HEK293 (cell line): ENCODE data around the gene S1PR1.

Experiments used
- CTCF ChIA-PET: fragments of 350-600 bp; formaldehyde crosslinking; extraction: SDS; loops from one replicate; lab custom pipeline; 2021; ENCODE audit warnings: antibody characterized with exemption; lab: Yijun Ruan, JAX
- POLR2A ChIA-PET: fragments of 300-600 bp; formaldehyde crosslinking; extraction: SDS; loops from one replicate; lab custom pipeline; 2020; ENCODE audit warnings: antibody characterized with exemption, inconsistent platforms; lab: Yijun Ruan, JAX
- H3K27ac ChIP-seq: fragments of 200-500 bp; sonication (Bioruptor generic); 2 replicates; pipeline ENCODE4 v1.5.1; 2014; ENCODE audit warnings: low read depth, low read length, control low read depth, inconsistent platforms; ENCODE audit errors: extremely low read depth
- H3K36me3 ChIP-seq, 2 experiments: fragments of 200-500 bp in 1 of 2; sonication (Bioruptor generic) in 1 of 2; 1 replicate in 1 of 2; 2 replicates in 1 of 2; pipeline ENCODE4 v1.5.1; 2014 to 2017; ENCODE audit warnings: inconsistent platforms in 2 of 2, low read length in 2 of 2; ENCODE audit not compliant: control insufficient read depth in 2 of 2, insufficient read depth in 1 of 2
- H3K4me1 ChIP-seq: fragments of 200-500 bp; sonication (Bioruptor generic); 2 replicates; pipeline ENCODE4 v1.5.1; 2014; ENCODE audit warnings: mild to moderate bottlenecking, low read length, inconsistent platforms; ENCODE audit not compliant: control insufficient read depth, insufficient read depth
- H3K4me3 ChIP-seq: 2 replicates; pipeline ENCODE4 v1.5.1; 2011; ENCODE audit warnings: low read depth, mild to moderate bottlenecking, control low read depth, low read length, moderate library complexity
- H3K9me3 ChIP-seq: fragments of 200-500 bp; sonication (Bioruptor generic); 2 replicates; pipeline ENCODE4 v1.5.1; 2014; ENCODE audit warnings: low read depth, low read length, inconsistent platforms; ENCODE audit not compliant: control insufficient read depth, insufficient read depth
- EGR2 ChIP-seq: fragments of 450-650 bp; formaldehyde crosslinking; IDR thresholded peaks from 2 replicates; pipeline ENCODE4 v1.5.1; 2016; ENCODE audit warnings: low read depth, missing biosample characterization, missing genetic modification characterization
- FEZF1 ChIP-seq: fragments of 450-650 bp; formaldehyde crosslinking; IDR thresholded peaks from 2 replicates; pipeline ENCODE4 v1.5.1; 2016; ENCODE audit warnings: missing biosample characterization, missing genetic modification characterization
- GLIS1 ChIP-seq: fragments of 450-650 bp; formaldehyde crosslinking; IDR thresholded peaks from 2 replicates; pipeline ENCODE4 v1.5.1; 2016; ENCODE audit warnings: missing biosample characterization, missing genetic modification characterization
- GLIS2 ChIP-seq: fragments of 450-650 bp; formaldehyde crosslinking; IDR thresholded peaks from 2 replicates; pipeline ENCODE4 v1.5.1; 2016; ENCODE audit warnings: missing biosample characterization, missing genetic modification characterization
- INSM2 ChIP-seq: fragments of 450-650 bp; formaldehyde crosslinking; IDR thresholded peaks from 2 replicates; pipeline ENCODE4 v1.5.1; 2016; ENCODE audit warnings: missing biosample characterization, missing genetic modification characterization
- KLF1 ChIP-seq: fragments of 450-650 bp; formaldehyde crosslinking; IDR thresholded peaks from 2 replicates; pipeline ENCODE4 v1.5.1; 2016; ENCODE audit warnings: missing biosample characterization, missing genetic modification characterization
- KLF16 ChIP-seq: fragments of 450-650 bp; formaldehyde crosslinking; IDR thresholded peaks from 2 replicates; pipeline ENCODE4 v1.5.1; 2017; ENCODE audit warnings: missing biosample characterization, missing genetic modification characterization
- PATZ1 ChIP-seq: fragments of 450-650 bp; formaldehyde crosslinking; IDR thresholded peaks from 2 replicates; pipeline ENCODE4 v1.5.1; 2016; ENCODE audit warnings: missing biosample characterization, missing genetic modification characterization
- PRDM10 ChIP-seq: fragments of 450-650 bp; formaldehyde crosslinking; IDR thresholded peaks from 2 replicates; pipeline ENCODE4 v1.5.1; 2016; ENCODE audit warnings: missing biosample characterization, missing genetic modification characterization
- RBAK ChIP-seq: fragments of 450-650 bp; formaldehyde crosslinking; IDR thresholded peaks from 2 replicates; pipeline ENCODE4 v1.5.1; 2016; ENCODE audit warnings: missing biosample characterization, missing genetic modification characterization
- SCRT1 ChIP-seq: fragments of 450-650 bp; formaldehyde crosslinking; IDR thresholded peaks from 2 replicates; pipeline ENCODE4 v1.5.1; 2016; ENCODE audit warnings: missing biosample characterization, missing genetic modification characterization, borderline replicate concordance
- TCF7L2 ChIP-seq: IDR thresholded peaks from 2 replicates; pipeline ENCODE4 v1.6.1; 2011; ENCODE audit warnings: low read depth, mild to moderate bottlenecking, inconsistent platforms, low read length, moderate library complexity, borderline replicate concordance
- ZBTB10 ChIP-seq: fragments of 450-650 bp; formaldehyde crosslinking; IDR thresholded peaks from 2 replicates; pipeline ENCODE4 v1.5.1; 2016; ENCODE audit warnings: missing biosample characterization, missing genetic modification characterization
- ZFHX2 ChIP-seq: fragments of 450-650 bp; formaldehyde crosslinking; conservative IDR thresholded peaks from 2 replicates; pipeline ENCODE4 v1.5.1; 2016; ENCODE audit warnings: missing biosample characterization, missing genetic modification characterization
- ZNF18 ChIP-seq: fragments of 450-650 bp; formaldehyde crosslinking; IDR thresholded peaks from 2 replicates; pipeline ENCODE4 v1.5.1; 2016; ENCODE audit warnings: missing biosample characterization, missing genetic modification characterization
- ZNF341 ChIP-seq: fragments of 450-650 bp; formaldehyde crosslinking; IDR thresholded peaks from 2 replicates; pipeline ENCODE4; 2016; ENCODE audit warnings: low read depth, missing biosample characterization, missing genetic modification characterization
- ZNF362 ChIP-seq: fragments of 450-650 bp; formaldehyde crosslinking; IDR thresholded peaks from 2 replicates; pipeline ENCODE4 v1.5.1; 2016; ENCODE audit warnings: missing biosample characterization, missing genetic modification characterization
- ZNF692 ChIP-seq: fragments of 450-650 bp; formaldehyde crosslinking; IDR thresholded peaks from 2 replicates; pipeline ENCODE4 v1.5.1; 2016; ENCODE audit warnings: missing biosample characterization, missing genetic modification characterization
- ZNF76 ChIP-seq: fragments of 450-650 bp; formaldehyde crosslinking; IDR thresholded peaks from 2 replicates; pipeline ENCODE4; 2016; ENCODE audit warnings: low read depth, missing biosample characterization, missing genetic modification characterization, borderline replicate concordance
- ZSCAN16 ChIP-seq: fragments of 450-650 bp; formaldehyde crosslinking; IDR thresholded peaks from 2 replicates; pipeline ENCODE4 v1.5.1; 2016; ENCODE audit warnings: missing biosample characterization, missing genetic modification characterization
- ZXDB ChIP-seq: fragments of 450-650 bp; formaldehyde crosslinking; IDR thresholded peaks from 2 replicates; pipeline ENCODE4 v1.5.1; 2016; ENCODE audit warnings: missing biosample characterization, missing genetic modification characterization

S1PR1 gene

GRCh38 chr1:101257500-101258325 is 20.9 kb downstream of the S1PR1 start:
- Histone ChIP-seq H3K4me1 (peaks cover 7% of the 10 kb centered on the region), H3K36me3 (no peaks in the 10 kb centered on the region), H3K27ac (peak overlapping the region; percentile 6; the same call in 1 of the 2 replicates), H3K4me3 (no peak overlapping the region), H3K9me3 (no peaks in the 10 kb centered on the region)
- ChIA-PET CTCF (no interaction called here), POLR2A (interaction anchor here (0.7 kb wide), 1 partner anchor 110 kb away, joined by 5 read pairs; no protein-coding TSS in a partner anchor)
- TF ChIP-seq GLIS1 (tag by site-specific recombination) (peak; percentile 15; the same call in 1 of the 2 replicates), ZNF362 (tag by site-specific recombination) (peak; percentile 72; the same call in 1 of the 2 replicates), ZNF18 (tag by site-specific recombination) (peak; percentile 98), KLF1 (peak; percentile 57), ZBTB10 (tag by site-specific recombination) (no peak), SCRT1 (tag by site-specific recombination) (no peak), ZSCAN16 (tag by site-specific recombination) (no peak), KLF16 (tag by site-specific recombination) (peak; percentile 62; the same call in 1 of the 2 replicates), PATZ1 (tag by site-specific recombination) (peak; percentile 54; the same call in 1 of the 2 replicates), RBAK (no peak), TCF7L2 (peak; percentile 61; the same call in 1 of the 2 replicates), GLIS2 (tag by site-specific recombination) (peak; percentile 42; the same call in 1 of the 2 replicates), INSM2 (no peak), FEZF1 (peak; percentile 57), ZXDB (tag by site-specific recombination) (0 out of 2 replicates have a peak, but pooled peaks have one; percentile 20), PRDM10 (tag by site-specific recombination) (peak; percentile 91), ZNF76 (tag by site-specific recombination) (no peak), EGR2 (peak; percentile 33; the same call in 1 of the 2 replicates), ZFHX2 (peak; percentile 72), ZNF341 (tag by site-specific recombination) (peak; percentile 47), ZNF692 (tag by site-specific recombination) (peak; percentile 46; the same call in 1 of the 2 replicates)
